Measurements from ENCODE around the gene ALDH6A1. TPM values are rescaled to one million over a fixed set of nuclear protein-coding genes. Genes with fewer than 3 reads are reported as not detected.

The ALDH6A1 gene
- total RNA-seq, 1 experiment from 2014 or later, result 21.6 TPM

- CTCF ChIA-PET, result no interaction called here
These were observed 75.3 kb downstream of the ALDH6A1 start for GRCh38 chr14:74008843-74009499.

More at GRCh38 chr14:74008843-74009499, 75.3 kb downstream of the ALDH6A1 start:
- no peak for TF ChIP-seq MYBL2 (CRISPR knock-in tag; IDR thresholded peaks at IDR 0.05)
- no peak for TF ChIP-seq MXD4 (CRISPR knock-in tag; IDR thresholded peaks at IDR 0.05; ENCODE audit: borderline replicate concordance)
- TF ChIP-seq ATF6 (CRISPR knock-in tag; IDR thresholded peaks at IDR 0.05), result no peak
- TF ChIP-seq ZNF396 (CRISPR knock-in tag; IDR thresholded peaks at IDR 0.05; ENCODE audit: borderline replicate concordance), result no peak
- TF ChIP-seq NR2C2 (CRISPR knock-in tag; IDR thresholded peaks at IDR 0.05), result no peak
- no peak for TF ChIP-seq IRF2 (CRISPR knock-in tag; IDR thresholded peaks at IDR 0.05; ENCODE audit: borderline replicate concordance, low read depth)
- TF ChIP-seq ZNF416 (CRISPR knock-in tag; IDR thresholded peaks at IDR 0.05), result no peak
- no peak for TF ChIP-seq ZNF232 (CRISPR knock-in tag; IDR thresholded peaks at IDR 0.05)
- TF ChIP-seq PREB (CRISPR knock-in tag; IDR thresholded peaks at IDR 0.05; ENCODE audit: borderline replicate concordance), result no peak
- no peak for TF ChIP-seq SMAD3 (CRISPR knock-in tag; IDR thresholded peaks at IDR 0.05; ENCODE audit: borderline replicate concordance)
- TF ChIP-seq CREB1 (CRISPR knock-in tag; IDR thresholded peaks at IDR 0.05), result no peak
- no peak for TF ChIP-seq TCF7 (CRISPR knock-in tag; IDR thresholded peaks at IDR 0.05; ENCODE audit: low read depth)
- no peak for TF ChIP-seq GABPB1 (CRISPR knock-in tag; IDR thresholded peaks at IDR 0.05)
- TF ChIP-seq GRHL2 (CRISPR knock-in tag; IDR thresholded peaks at IDR 0.05; ENCODE audit: insufficient replicate concordance, severe bottlenecking), result no peak
- TF ChIP-seq E2F5 (CRISPR knock-in tag; IDR thresholded peaks at IDR 0.05), result no peak
- TF ChIP-seq ZSCAN18 (CRISPR knock-in tag; IDR thresholded peaks at IDR 0.05), result no peak
- Mint-ChIP-seq H3K4me1 (no peaks in the 10 kb centered on the region), H3K27me3 (ENCODE audit: low read depth) (no peaks in the 10 kb centered on the region), H3K9me3 (no peaks in the 10 kb centered on the region), H3K27ac (no peak overlapping the region), H3K4me3 (no peak overlapping the region), H3K36me3 (peaks cover 15% of the 10 kb centered on the region)
- no peak for ATAC-seq
- POLR2A ChIA-PET, result no interaction called here
- DNase-seq (ENCODE audit: low spot score), result no peak

Other genes starting within 250 kb of the ALDH6A1 start
- gene PTGR2, start 232.6 kb downstream of the ALDH6A1 start, total RNA-seq (2021), result 20.7 to 23.6 TPM (median 22.1 TPM) in 3 replicates
- 19.3 to 21.0 TPM (median 20.5 TPM) in 3 replicates for gene ZNF410, start 197.6 kb downstream of the ALDH6A1 start, total RNA-seq (2021)
- gene FAM161B, start 134.4 kb downstream of the ALDH6A1 start, total RNA-seq (2021), result 0.26 to 0.66 TPM (median 0.46 TPM) in 3 replicates
- gene COQ6, start 134.2 kb downstream of the ALDH6A1 start, total RNA-seq (2021), result 9.1 to 10.5 TPM (median 10.4 TPM) in 3 replicates
- gene ENTPD5, start 65.2 kb downstream of the ALDH6A1 start, total RNA-seq (2021), result 8.8 to 10.6 TPM (median 9.5 TPM) in 3 replicates
- 0.48 to 0.98 TPM (median 0.73 TPM) in 3 replicates for gene BBOF1, start 65.1 kb downstream of the ALDH6A1 start, total RNA-seq (2021)
- gene LIN52, start 503 bp upstream of the ALDH6A1 start, total RNA-seq (2021), result 8.8 to 10.6 TPM (median 10.3 TPM) in 3 replicates
- 0.11 to 0.16 TPM in 2 of 3 replicates, not detected in the other for gene VSX2, start 155.0 kb upstream of the ALDH6A1 start, total RNA-seq (2021)
- 84.7 to 91.2 TPM (median 90.2 TPM) in 3 replicates for gene ABCD4, start 218.5 kb upstream of the ALDH6A1 start, total RNA-seq (2021)

All from WTC11 (cell line).